RWPE1 (cell line): Measurements from ENCODE around the gene MAB21L2.

ENCODE experiments used
- CTCF ChIA-PET: fragments of 350-600 bp; sonication (Branson Sonifier 250); formaldehyde crosslinking; extraction: SDS; loops from one replicate; lab custom pipeline; 2021; lab: Yijun Ruan, JAX
- POLR2A ChIA-PET: fragments of 400-600 bp; formaldehyde crosslinking; extraction: SDS; loops from one replicate; lab custom pipeline; 2020; ENCODE audit warnings: antibody characterized with exemption; ENCODE audit not compliant: low non-redundant PET; lab: Yijun Ruan, JAX
- DNase-seq: peaks from one replicate; pipeline ENCODE4 v3.0.0; 2012; ENCODE audit warnings: low spot score
- H3K27ac ChIP-seq: fragments of 450-650 bp; 2 replicates; pipeline ENCODE4 v1.5.1; 2017
- TF ChIP-seq, protein P1 (sequence below): fragments of 450-650 bp; conservative IDR thresholded peaks from 2 replicates; pipeline ENCODE4 v1.5.1; 2017; ENCODE audit warnings: low read depth, mild to moderate bottlenecking

MAB21L2 gene

DNA sequence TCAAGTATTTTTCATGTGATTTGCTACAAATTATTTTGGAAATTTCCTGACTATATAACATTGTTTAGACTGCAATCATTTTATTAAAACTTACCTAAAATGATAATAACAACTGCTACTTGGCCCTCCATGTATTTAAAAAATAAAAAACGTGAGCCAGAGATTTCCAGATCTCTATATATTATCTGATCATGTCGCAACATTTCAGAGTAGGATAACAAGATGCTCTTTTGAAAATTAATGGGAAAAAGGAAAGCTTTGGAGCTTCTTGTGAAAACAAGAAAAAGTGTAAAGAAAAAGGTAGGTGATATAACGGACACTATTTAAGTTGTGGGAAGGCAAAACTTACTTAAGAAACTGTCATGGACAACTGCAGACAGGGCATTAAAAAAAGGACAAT lies 14.9 kb upstream of the MAB21L2 start:
- ChIA-PET CTCF (interaction anchor here (0.5 kb wide), 1 partner anchor 273 kb away, joined by 3 read pairs; no protein-coding TSS in a partner anchor), POLR2A (no interaction called here)
- H3K27ac ChIP-seq = no peak overlapping the region
- TF ChIP-seq, protein P1, sequence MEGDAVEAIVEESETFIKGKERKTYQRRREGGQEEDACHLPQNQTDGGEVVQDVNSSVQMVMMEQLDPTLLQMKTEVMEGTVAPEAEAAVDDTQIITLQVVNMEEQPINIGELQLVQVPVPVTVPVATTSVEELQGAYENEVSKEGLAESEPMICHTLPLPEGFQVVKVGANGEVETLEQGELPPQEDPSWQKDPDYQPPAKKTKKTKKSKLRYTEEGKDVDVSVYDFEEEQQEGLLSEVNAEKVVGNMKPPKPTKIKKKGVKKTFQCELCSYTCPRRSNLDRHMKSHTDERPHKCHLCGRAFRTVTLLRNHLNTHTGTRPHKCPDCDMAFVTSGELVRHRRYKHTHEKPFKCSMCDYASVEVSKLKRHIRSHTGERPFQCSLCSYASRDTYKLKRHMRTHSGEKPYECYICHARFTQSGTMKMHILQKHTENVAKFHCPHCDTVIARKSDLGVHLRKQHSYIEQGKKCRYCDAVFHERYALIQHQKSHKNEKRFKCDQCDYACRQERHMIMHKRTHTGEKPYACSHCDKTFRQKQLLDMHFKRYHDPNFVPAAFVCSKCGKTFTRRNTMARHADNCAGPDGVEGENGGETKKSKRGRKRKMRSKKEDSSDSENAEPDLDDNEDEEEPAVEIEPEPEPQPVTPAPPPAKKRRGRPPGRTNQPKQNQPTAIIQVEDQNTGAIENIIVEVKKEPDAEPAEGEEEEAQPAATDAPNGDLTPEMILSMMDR = no peak
- no peak for DNase-seq

DNA sequence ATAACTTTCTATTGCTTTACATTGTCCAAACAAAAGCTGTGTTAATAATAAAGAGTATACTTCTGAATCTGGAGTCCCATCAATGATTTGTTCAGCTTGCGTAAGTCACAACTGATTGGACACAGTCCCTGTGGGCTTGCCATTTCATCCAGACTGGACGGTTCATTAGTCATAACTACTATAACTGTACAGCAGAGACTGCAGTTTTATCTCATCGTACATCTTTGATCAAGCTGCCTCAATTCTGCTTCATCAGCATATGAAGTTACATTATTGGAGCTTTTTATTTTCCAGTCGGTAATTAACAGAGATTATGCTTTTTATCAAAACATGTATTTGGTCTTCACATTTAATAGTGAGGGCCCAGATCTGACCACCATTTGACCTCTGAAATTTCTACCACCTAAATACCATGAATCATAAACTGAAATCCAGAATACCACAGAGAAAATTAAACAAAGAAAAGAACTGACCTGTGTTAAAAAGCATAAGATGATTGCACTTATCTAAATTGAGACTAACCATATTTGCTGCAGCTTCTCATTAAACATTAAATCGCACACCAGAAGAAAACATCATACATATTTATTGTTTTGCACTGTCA lies 12.5 kb upstream of the MAB21L2 start:
- H3K27ac ChIP-seq = no peak overlapping the region
- POLR2A ChIA-PET = no interaction called here

DNA sequence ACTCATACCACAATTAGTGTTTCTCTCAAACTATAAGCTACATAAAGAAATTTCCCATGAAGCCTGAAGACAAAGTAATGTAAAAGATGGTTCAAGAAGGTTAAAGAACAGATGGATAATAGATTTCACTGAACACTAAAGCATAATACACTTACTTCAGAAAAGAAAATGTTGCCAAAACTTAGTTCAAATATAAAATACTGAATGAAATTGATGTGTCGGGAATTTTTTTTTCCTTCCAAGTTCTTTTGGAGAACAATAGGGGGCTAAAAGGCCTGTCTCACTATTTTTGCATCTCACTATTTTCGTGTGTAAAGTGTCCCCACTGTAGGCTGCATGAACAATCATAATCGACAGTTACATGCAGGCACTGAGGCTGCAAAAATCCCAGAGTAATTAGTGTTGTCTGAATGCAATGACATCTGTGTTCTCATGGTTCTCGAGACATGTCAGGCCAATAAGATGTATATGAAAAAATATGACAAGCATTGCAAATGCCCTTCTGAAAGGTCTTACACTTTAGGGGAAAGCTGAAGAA lies 11.9 kb upstream of the MAB21L2 start:
- POLR2A ChIA-PET = no interaction called here
- CTCF ChIA-PET = no interaction called here
- TF ChIP-seq, protein P1 = no peak

More for the DNA sequence above, 12.5 kb upstream of the MAB21L2 start:
- CTCF ChIA-PET = no interaction called here
- no peak for DNase-seq
- TF ChIP-seq, protein P1 = no peak

DNA sequence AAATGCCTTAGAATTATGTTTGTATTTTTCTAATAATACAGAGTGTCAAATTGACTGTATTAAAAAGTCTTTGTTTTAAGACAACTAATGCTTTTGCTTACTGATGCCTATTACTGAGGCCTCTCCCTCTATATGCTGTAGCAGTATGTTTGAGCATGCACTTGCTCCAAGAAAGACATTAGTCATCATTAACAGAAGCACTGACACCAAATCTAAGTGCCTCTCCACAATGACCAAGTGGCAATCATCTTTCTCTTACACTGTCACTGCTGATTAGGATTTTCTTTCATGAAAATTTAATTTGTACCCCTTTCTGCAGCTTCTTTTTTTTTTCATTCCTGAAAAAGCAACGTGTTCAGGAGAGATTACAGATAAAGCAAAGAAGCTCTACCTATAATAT lies 11.1 kb upstream of the MAB21L2 start:
- TF ChIP-seq, protein P1 = no peak
- CTCF ChIA-PET = no interaction called here
- POLR2A ChIA-PET = interaction anchor here (0.6 kb wide), 1 partner anchor 102 kb away, joined by 3 read pairs; no protein-coding TSS in a partner anchor
- no peak for DNase-seq
- H3K27ac ChIP-seq = no peak overlapping the region

More for the DNA sequence above, 11.9 kb upstream of the MAB21L2 start:
- DNase-seq = no peak
- H3K27ac ChIP-seq = no peak overlapping the region

DNA sequence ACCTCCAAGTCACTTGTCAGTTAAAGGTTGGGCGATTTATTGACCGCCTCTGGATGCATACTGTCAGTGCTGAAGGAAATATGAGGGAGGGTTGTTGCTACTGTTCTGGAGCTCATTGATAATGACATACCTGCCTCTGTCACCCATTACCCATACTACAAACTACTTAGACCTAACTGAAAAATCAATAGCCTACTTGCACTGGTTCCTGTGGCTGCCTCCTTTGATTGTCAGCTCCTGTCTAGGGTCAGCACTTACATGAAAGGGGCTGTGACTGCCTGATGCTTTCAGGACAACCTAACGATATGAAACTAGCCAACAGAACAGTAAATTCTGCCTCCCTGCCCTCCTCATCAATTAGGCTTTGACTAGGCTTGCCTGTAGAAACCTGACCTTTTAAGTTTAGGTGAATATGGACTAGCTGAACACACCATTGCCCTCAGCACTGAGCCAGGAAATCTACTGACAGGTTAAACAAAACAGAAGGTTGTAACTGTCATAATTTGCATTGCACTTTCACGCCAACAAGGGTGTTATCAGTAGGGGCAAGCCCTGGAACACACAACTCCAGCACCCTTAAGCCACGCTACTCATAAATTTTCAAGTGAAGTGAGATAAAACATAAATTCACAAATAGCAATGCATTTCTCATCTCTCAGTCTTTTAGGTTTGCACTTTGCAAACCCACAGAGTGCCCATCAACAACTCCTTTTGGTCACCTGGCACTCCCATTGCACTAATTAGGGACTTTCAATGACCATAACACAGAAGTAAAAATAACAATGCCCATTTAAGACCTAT lies 9.0 kb upstream of the MAB21L2 start:
- ChIA-PET POLR2A (no interaction called here), CTCF (no interaction called here)
- TF ChIP-seq, protein P1 = no peak
- no peak overlapping the region for H3K27ac ChIP-seq
- no peak for DNase-seq

DNA sequence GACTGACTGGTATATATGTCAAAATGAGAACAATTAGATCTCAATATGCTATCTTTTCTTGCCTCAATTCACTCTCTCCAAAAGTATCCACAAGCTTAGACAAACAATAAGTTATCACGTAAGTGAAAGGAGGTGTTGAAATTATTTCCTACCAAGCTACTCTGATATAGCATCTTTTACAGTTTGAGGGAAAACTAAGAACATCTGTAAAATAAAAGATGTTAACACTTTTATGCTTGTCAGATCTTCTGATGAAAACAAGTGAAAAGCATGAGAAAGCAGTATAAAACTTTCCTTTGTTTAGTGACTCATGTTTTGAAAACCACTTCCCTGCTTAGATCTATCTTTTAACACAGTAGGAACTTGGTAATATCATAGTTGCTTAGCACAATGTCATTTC lies 8.4 kb upstream of the MAB21L2 start:
- no peak for DNase-seq
- TF ChIP-seq, protein P1 = no peak
- ChIA-PET CTCF (no interaction called here), POLR2A (no interaction called here)
- H3K27ac ChIP-seq = no peak overlapping the region
